ENCODE results near the gene OR1E2.
"Not testable (repeated sequence)": the region's sequence is repeated elsewhere in the genome, so short reads cannot be mapped to it uniquely, and the experiment has no call there.

Gene OR1E2

GRCh38 chr17:3471599-3471998, 38.0 kb upstream of the OR1E2 start, which contains the start of gene SPATA22:
TSS of gene SPATA22 (minus strand) at chr17:3471819. CDS start at chr17:3469325, 2,494 bp downstream.
- H3K4me3 ChIP-seq (ENCODE audit: low read length) = no peak within 1 kb of the TSS
- DNase-seq (ENCODE audit: low read depth) = no peak
- no peak for TF ChIP-seq CTCF (conservative IDR thresholded peaks at IDR 0.05; ENCODE audit: low read length)

- no peak for TF ChIP-seq CTCF (conservative IDR thresholded peaks at IDR 0.05; ENCODE audit: low read length)
- DNase-seq (ENCODE audit: low read depth) = no peak
- H3K4me3 ChIP-seq (ENCODE audit: low read length) = no peak overlapping the region
These were observed 35.9 kb upstream of the OR1E2 start for GRCh38 chr17:3469529-3469928.

GRCh38 chr17:3466355-3466754, 32.7 kb upstream of the OR1E2 start:
- DNase-seq (ENCODE audit: low read depth); H3K4me3 ChIP-seq (ENCODE audit: low read length): not testable (repeated sequence)

- DNase-seq (ENCODE audit: low read depth) = no peak
- H3K4me3 ChIP-seq (ENCODE audit: low read length) = no peak overlapping the region
- no peak for TF ChIP-seq CTCF (conservative IDR thresholded peaks at IDR 0.05; ENCODE audit: low read length)
These were observed 14.5 kb upstream of the OR1E2 start for GRCh38 chr17:3448059-3448665.

- no peak for DNase-seq (ENCODE audit: low read depth)
- no peak overlapping the region for H3K4me3 ChIP-seq (ENCODE audit: low read length)
- TF ChIP-seq CTCF (conservative IDR thresholded peaks at IDR 0.05; ENCODE audit: low read length) = no peak
These were observed 14.0 kb upstream of the OR1E2 start for GRCh38 chr17:3447625-3448024.

GRCh38 chr17:3440451-3440850, 6.8 kb upstream of the OR1E2 start:
- TF ChIP-seq CTCF (conservative IDR thresholded peaks at IDR 0.05; ENCODE audit: low read length) = no peak
- no peak for DNase-seq (ENCODE audit: low read depth)
- H3K4me3 ChIP-seq (ENCODE audit: low read length) = no peak overlapping the region

- no peak for DNase-seq (ENCODE audit: low read depth)
- no peak overlapping the region for H3K4me3 ChIP-seq (ENCODE audit: low read length)
- TF ChIP-seq CTCF (conservative IDR thresholded peaks at IDR 0.05; ENCODE audit: low read length) = no peak
These were observed 4.7 kb upstream of the OR1E2 start for GRCh38 chr17:3438368-3438767.

GRCh38 chr17:3433215-3433614, 426 bp downstream of the OR1E2 start:
- not testable (repeated sequence) for H3K4me3 ChIP-seq (ENCODE audit: low read length); DNase-seq (ENCODE audit: low read depth)

Data from AG10803 (cell line).